HG03064 (cell line): Measurements from ENCODE around the gene RANBP1.
A peak's percentile ranks its signal among the peaks of the same experiment; 100 is the strongest.

Experiments
- ATAC-seq: cut with Tn5 transposase; IDR thresholded peaks from one replicate; pipeline ENCODE4 v1.9.1; 2021; ENCODE audit warnings: low read depth; ENCODE audit not compliant: unreplicated experiment

RANBP1 gene

DNA sequence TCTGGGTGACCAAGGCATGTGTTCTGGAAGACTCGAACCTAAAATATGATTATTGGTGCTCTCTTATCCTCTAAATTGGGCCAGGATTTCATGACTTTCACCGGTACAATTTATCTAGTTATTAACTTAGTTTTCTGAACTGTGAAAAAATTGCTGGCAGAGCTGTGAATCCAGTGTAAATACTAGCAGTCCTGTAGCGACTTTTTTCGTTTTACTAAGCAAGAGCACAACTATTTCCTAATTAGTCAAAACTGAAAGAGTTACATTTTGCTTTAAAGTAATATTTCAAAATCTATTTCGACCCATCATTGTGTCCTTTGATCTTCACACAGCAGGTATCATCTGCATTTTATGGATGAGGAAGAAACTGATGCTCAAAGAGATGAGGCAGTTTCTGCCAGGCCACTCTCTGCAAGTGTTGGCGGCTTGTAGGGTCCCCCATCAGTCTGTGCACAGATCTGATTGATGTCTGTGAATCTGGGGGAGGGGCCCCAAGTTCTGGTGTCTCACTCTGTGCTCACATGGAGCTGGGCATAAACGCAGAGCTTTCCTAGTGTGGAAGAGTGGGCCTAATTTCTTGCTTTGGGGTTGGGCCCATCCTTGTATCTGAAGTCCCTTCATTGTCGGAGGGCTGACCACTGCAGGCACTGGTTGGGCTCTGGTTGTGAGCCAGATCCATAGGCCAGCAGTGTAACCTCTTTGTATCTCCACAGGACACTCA is 2.6 kb downstream of the RANBP1 start:
- no peak for ATAC-seq

GRCh38 chr22:20121856-20122415 is 6.0 kb downstream of the RANBP1 start:
- no peak for ATAC-seq

- ATAC-seq = no peak
Observed at GRCh38 chr22:20123366-20124082, 7.6 kb downstream of the RANBP1 start.

DNA sequence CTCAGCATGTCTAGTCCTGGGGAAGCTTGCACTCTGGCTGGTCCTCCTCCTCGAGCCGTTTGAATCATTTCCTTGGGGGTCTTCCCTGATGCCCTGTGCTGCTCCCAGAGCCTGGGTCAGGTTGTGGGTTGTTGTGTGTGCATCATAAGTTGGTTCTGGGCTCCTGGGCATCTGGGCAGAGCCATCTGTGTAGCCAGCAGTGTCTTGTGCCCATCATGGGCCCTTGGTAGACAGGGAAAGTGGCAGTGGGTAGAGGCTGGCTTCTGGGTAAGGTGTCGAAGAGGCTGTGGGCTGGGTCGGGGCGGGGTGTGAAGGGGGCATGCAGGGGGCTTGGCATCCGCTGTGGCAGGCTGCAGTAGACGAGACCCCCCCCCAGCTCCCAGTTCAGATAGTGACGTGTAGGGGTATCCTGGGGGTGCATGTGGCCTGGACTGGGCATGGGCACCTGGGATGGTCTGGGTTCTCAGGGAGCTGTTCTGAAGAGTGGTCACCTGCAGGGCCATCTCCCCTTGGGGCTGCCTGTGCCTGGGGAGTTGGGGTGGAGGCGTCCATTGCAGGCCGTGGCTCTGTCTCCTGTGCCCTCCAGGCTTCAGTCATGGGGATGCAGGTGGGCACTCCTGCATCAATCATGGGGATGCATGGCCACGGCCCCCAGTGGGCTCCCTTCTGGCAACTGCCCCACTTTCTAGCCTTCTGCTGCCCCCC is 8.3 kb downstream of the RANBP1 start:
- ATAC-seq = no peak

DNA sequence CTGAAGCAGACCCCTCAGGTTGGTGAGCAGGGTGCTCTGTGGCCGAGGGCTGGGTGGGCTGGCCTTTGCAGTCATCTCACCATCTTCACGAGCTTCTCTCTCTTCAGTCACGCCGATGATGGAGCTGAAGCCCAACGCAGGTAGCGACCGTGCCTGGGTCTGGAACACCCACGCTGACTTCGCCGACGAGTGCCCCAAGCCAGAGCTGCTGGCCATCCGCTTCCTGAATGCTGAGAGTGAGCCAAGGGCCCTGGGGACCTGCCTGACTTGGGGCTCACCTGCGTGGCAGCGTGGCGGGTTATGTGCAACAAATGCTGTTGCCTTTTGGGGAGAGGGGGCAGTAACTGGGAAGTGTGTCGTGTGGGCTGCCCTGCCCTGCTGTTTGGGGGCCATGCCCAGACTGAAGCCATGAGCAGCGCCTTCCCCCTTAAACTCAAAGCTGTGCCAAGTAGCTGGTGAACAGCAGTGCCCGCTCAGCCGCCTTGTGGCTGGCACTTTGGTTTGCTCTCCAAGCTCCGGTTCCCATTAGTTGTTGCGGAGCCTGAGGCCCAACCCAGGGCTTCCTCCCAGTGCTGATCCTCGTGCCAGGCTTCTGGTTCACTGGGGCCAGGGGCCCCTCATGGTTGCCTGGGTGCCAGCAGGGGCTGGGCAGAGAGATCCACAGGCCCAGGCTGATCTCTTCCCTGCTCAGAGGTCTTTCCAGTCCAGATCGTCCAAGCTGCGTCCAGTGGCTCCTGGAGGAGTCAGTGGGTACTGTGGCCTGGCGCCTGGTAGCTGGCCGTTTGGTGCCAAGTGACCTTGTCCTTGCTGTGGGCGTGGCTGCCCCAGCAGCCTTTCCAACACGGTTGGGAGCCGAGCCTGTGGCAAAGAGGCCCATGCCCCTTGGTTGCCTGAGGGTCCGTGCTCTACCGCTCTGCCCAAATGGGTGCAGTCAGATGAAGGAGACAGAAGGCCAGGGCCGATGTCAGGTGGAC is 9.6 kb downstream of the RANBP1 start:
- no peak for ATAC-seq

- ATAC-seq = no peak
Observed at GRCh38 chr22:20126284-20127029, 10.6 kb downstream of the RANBP1 start.

- no peak for ATAC-seq
Observed at GRCh38 chr22:20127318-20127868, 11.5 kb downstream of the RANBP1 start.

- ATAC-seq = no peak
Observed at GRCh38 chr22:20127869-20128618, 12.1 kb downstream of the RANBP1 start.

DNA sequence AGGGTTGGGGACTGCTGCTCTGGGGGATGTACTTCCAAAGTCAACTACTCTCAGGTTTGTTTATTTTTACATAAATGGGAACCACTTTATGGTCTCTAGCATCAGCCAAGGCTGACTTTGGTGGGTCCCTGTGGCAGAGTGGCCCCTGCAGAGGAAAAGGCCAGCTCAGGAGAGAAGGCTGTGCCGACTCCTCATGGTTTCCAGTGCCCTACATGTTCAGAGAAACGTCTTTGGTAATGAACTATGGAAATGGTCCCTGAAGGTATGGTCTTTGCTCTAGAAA is 12.7 kb downstream of the RANBP1 start:
- ATAC-seq = no peak

DNA sequence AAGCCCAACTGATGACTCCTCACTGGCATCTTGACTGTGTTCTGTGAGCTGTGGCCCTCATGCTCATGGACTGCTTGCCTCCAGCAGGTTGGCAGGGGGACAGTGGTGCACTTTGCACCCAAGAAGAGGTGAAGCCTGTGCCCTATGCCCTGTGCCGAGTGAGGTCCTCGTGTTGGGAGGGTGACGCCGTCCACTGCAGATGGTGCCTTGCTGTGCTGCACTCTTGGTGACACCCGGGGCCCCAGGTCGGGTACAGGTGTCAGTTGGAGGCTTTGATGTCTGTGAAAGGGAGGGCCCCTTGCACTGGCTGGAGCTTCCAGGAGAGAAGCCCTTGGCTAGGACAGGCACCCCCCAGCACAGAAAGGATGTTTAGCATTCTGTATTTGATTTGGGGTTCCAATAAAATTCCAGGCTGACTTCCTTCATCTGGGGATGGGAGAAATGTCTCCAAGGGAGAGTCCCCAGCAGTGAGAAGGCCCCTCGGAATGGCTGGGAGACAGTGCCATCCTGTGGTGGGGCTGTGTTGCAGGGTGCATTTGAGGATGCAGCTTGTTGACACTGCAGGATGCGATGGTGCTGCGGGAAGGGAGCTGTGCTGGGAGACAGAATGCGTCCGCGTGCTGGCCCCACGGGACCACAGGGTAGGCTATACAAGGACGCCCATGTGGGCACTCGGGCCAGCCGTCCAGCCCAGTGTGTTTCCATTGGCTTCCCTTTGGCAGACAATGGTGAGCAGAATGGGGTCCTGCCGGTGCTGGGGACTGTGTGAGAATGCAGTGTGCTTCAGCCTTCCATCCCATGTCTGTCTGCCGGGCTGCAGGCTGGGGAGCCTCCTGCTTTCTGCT is 13.2 kb downstream of the RANBP1 start:
- ATAC-seq = no peak

DNA sequence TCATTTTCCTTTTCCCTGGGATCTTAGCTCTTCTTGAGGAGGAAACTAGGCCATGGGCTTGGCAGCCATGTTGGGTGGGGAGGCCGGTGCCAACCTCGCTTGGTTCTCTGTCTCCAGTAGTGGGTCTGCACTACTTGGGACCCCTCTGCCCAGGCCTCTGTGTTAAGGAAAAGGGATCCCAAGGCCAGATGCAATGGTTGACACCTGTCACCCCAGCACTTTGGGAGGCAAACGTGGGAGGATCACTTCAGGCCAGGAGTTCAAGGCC is 13.8 kb downstream of the RANBP1 start:
- ATAC-seq = no peak

DNA sequence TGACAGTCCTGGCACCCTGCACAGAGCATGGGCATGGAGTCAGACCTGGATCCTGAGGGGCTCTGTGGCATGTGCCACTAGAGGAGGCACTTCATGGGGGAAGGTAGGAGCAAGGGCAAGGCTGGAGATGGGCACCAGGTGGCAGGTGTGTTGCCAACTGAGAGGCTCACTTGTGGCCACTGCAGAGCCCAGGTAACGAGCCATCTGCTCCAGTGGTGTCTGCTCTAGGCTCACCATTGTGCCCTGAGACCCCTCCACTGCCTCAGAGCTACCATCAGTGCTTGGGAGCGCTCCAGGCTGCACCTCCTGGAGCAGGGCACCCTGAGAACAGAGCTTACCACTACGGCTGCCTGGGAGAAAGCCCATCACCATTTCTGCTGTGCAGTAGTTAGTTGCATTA is 14.4 kb downstream of the RANBP1 start:
- no peak for ATAC-seq

DNA sequence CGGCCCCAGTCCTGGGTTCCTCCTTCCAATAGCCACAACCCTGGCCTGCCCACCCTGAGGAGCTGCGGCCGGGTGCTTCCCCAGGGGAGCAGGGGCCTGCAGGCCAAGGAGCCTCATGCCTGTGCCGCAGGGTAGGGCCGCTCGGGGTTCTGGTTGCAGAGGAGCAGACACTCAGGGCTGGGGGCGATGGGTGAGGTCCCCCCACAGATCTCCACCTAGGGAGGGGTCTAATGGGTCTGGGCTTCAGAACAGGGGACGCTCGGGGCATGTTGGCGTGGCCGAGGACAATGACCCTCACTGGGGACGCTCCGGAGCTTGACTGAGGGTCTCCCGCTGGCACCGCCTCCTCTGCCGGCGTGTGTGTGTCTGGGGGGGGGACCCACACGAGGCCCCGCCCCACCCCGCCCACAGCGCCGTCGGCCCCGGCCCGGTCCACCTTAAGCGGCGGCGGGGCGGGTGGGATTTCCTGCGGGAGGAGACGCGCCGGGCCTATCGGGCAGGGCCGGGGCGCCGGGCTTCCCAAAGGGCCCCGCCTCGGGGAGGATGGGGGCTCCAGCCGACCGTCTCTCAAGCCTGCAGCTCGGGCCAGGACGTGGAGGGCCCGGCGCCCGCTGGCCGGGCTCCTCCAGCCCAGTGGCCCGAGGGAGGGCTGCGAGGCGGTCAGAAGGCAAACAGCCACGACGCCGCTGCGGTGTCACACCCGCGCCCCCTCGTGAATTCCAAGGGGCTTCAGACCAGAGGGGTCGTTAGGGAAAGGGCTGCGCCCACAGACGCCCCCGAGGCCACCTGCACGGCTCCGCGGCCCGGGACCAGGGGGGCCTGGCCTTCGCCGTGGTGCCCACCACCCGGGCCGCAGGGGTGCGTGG is 15.1 kb downstream of the RANBP1 start:
- peak; percentile 41 for ATAC-seq

- peak; percentile 48 for ATAC-seq
Observed at GRCh38 chr22:20131597-20131858, 15.6 kb downstream of the RANBP1 start, which contains the start of gene ZDHHC8. Gene ZDHHC8 (plus strand): TSS chr22:20131804. CDS start chr22:20131948, 144 bp downstream.

GRCh38 chr22:20131859-20132685 is 16.2 kb downstream of the RANBP1 start:
- ATAC-seq = no peak

DNA sequence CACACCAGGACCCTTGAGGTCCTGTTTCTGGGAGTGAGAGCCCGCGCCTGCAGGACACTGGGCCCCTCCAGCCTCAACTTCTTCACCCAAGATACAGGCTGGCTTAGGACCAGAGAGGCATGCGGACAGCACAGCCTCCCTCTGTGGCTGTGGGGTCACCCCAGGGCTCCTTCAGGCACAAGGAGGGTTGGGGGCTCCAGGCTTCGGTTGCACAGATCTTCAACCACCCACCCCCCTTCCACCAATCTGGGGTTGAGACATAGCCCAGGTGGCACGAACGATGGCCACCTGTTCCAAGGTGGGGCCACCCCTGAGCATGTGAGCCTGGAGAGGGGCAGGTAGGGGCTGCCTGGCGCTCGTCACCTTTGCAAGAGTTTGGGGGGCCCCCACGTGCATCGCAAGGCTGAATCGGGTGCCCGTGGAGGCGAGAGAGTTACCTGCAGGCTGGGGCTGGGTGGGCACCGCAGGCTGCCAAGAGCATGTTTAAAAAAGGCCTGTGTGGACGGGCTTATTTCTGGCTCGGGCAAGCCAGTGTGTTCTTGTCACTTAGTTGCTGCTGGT is 16.9 kb downstream of the RANBP1 start:
- no peak for ATAC-seq
